Retinal pigment epithelial cell (primary cell): Measurements from ENCODE around the gene FOXC1.

ENCODE experiments used
- DNase-seq: peaks from one replicate; pipeline ENCODE4 v3.0.0-alpha.2; 2010; ENCODE audit warnings: low read depth
- H3K4me3 ChIP-seq: 2 replicates; pipeline ENCODE4 v1.5.1; 2011; ENCODE audit warnings: mild to moderate bottlenecking, low read length, control low read depth, moderate library complexity
- TF ChIP-seq, protein P1 (sequence below): conservative IDR thresholded peaks from 2 replicates; pipeline ENCODE4 v1.5.1; 2011; ENCODE audit warnings: low read depth, low read length, control low read depth, inconsistent platforms

Gene FOXC1

DNA sequence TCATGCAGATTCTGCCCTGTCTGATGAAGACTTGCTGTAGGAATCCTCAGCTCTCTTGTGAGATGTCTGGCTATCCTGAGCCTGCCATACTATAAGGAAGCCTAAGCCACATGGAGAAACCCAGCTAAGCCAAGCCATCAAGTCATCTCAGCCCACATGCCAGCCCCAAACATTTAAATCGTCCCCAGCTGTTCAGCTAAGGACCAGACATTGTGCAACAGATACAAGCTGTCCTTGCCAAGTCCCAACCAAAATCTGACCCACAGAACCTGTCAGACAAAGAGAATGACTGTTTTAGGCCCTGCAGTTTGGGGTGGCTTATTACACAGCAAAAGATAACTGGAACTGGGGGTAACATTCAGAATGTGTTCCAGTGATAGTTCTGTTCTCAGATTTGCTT, 36.8 kb upstream of the FOXC1 start:
- H3K4me3 ChIP-seq = no peak overlapping the region
- TF ChIP-seq, protein P1, sequence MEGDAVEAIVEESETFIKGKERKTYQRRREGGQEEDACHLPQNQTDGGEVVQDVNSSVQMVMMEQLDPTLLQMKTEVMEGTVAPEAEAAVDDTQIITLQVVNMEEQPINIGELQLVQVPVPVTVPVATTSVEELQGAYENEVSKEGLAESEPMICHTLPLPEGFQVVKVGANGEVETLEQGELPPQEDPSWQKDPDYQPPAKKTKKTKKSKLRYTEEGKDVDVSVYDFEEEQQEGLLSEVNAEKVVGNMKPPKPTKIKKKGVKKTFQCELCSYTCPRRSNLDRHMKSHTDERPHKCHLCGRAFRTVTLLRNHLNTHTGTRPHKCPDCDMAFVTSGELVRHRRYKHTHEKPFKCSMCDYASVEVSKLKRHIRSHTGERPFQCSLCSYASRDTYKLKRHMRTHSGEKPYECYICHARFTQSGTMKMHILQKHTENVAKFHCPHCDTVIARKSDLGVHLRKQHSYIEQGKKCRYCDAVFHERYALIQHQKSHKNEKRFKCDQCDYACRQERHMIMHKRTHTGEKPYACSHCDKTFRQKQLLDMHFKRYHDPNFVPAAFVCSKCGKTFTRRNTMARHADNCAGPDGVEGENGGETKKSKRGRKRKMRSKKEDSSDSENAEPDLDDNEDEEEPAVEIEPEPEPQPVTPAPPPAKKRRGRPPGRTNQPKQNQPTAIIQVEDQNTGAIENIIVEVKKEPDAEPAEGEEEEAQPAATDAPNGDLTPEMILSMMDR = no peak

DNA sequence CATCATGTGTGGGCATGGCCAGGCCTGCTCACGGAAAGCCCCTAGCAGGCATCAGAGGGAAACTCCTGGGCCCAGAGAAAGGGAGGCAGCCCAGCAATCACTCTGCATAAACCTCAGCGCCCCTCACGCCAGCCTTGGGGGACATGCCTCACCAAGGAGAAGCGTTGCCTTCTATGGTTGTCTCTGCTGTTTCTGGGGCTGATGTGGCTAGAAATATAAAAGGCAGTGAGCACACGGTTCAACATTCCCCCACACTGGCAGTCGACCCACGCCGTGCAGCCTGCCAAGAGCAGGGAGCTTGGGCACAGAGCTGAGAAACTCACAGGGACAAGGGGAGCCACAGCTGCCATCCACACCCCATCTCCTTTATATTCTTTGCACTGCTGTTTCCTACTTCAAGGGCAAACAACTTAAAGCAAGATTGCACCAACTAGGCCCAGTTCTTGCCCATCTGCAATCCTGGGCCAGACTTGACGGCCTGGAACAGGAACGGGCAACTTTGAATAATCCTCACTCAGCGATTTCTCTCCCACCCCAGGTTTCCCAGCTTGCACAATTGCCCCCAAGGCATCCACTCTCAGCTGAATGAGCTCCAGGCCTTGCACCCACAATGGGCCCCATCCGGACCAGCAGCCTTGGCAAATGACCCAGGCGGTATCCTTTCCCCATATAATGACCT, 35.5 kb upstream of the FOXC1 start:
- no peak for DNase-seq
- no peak overlapping the region for H3K4me3 ChIP-seq
- TF ChIP-seq, protein P1 = no peak

More for the DNA sequence above, 36.8 kb upstream of the FOXC1 start:
- DNase-seq = no peak

DNA sequence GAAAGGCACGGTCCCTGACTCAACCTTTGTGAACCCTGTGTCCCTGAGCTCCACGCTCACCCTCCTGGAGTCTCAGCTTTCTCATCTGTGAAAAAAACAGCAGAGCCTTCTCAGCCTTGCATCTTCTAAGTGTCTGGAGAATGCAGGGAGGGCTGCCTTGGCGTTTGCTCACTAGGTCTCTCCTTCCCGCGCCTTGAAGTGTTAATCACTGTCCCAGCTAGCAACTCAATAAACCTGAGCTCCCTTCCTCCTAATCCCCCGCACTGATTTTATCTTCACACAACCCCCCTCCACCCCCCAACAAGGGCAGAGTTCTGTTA, 34.9 kb upstream of the FOXC1 start:
- DNase-seq = no peak
- TF ChIP-seq, protein P1 = no peak
- H3K4me3 ChIP-seq = no peak overlapping the region

DNA sequence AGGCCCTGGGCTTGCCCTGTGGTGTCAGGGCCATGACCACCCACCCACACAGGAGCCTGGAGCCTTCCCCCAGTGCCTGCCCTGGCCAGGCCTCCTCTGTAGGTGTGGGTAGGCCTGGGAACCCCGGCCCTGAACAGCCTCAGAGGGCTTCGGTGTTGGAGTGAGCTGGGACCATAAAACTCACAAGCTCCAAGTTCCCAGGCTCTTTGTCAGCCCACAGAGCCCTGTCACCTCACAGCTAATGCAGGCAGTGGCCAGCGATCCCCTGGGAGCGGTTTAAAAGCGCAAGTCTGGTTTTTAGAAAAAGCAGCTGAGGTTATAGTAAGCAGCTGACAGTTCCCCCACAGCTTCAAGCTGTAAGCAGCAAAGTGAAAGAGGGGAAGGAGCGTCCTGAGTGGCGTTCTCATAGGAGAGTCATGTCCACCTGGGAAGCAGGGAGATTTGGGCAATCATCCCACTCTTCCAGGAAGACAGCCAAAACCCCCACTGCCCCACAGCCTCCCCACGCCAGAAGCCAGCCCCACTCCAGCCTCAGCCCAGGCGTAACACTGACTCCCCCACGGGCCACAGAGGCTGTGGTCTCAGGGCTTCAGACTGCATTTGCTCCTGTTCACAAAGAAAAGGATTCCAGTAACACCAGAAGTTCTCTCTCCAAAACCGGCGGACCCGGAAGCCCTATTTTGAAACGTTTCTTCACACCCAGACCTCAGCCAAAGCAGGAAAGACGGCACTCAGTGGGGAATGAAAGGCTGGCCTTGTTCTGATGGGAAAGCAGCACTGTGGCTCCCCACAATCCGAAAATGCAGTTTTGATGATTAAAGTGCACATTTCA, 34.3 kb upstream of the FOXC1 start:
- DNase-seq = no peak
- TF ChIP-seq, protein P1 = no peak
- no peak overlapping the region for H3K4me3 ChIP-seq

DNA sequence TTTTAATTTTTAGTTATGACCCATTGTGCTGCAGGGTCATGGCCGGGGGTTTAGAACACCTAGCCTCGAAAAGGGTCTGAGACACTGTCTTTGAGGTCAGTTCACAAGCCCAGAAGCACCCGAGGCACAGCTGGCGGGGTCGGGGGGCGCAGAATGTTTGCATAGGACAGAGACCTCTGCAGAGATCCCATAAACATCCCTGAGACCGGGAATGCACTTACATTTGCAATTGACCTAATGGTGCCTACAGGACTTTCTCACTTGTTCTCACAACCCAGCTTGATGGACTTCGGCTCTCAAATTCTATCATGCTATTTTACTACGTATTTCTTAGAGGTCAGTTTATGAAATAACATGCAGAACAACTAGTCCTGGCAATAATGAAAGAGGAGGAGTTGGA, 33.5 kb upstream of the FOXC1 start:
- no peak overlapping the region for H3K4me3 ChIP-seq
- TF ChIP-seq, protein P1 = no peak
- no peak for DNase-seq

DNA sequence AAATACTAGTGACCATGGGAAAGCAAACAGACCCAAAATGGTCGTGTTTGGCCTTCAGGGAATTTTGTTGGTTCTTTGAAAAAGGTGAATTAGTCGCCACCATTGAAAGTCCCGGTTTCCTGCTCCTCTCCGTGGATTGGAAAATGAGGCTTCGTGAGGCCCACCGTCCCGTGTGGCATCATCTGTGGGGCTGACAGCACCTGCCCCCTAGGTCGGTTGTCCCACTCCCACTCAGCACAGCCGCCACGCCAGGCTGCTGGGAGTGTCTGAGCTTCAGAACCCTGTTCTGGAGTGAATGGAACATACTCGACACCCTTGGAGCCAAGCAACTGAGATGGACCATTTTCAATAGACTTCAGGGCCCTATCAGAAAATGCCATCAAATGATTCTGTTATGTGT, 33.0 kb upstream of the FOXC1 start:
- TF ChIP-seq, protein P1 = no peak
- DNase-seq = no peak

More for the DNA sequence above, 33.0 kb upstream of the FOXC1 start:
- H3K4me3 ChIP-seq = no peak overlapping the region
